GM03348 (cell line): ENCODE data around the gene UXT.
"Not testable (repeated sequence)": the region's sequence is repeated elsewhere in the genome, so short reads cannot be mapped to it uniquely, and the experiment has no call there.

Source experiments
- DNase-seq: peaks from one replicate; pipeline ENCODE4 v3.0.0; 2012; ENCODE audit warnings: low spot score

UXT gene

GRCh38 chrX:47614618-47615017, 44.4 kb downstream of the UXT start:
- no peak for DNase-seq

DNA sequence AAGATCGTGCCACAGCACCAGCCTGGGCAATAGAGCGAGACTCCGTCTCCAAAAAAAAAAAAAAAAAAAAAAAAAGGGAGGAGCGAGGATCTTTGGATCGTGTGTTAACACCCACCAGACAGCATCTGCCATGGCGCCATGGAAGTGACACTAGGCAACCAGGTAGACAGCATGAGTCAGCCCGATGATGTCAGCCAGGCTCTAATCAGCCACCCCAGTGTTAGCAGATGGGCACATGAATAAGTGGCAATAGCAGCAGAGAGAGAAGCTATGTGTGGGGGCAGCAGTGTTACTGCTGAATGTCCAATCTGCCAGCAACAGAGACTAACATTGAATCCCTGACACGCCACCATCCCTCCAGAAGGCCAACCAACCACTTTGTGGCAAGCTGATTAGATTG, 45.9 kb downstream of the UXT start:
- no peak for DNase-seq

- DNase-seq: no peak
Measured at GRCh38 chrX:47612418-47612817, 46.6 kb downstream of the UXT start.

- DNase-seq: no peak
Measured at GRCh38 chrX:47611926-47612325, 47.1 kb downstream of the UXT start.

DNA sequence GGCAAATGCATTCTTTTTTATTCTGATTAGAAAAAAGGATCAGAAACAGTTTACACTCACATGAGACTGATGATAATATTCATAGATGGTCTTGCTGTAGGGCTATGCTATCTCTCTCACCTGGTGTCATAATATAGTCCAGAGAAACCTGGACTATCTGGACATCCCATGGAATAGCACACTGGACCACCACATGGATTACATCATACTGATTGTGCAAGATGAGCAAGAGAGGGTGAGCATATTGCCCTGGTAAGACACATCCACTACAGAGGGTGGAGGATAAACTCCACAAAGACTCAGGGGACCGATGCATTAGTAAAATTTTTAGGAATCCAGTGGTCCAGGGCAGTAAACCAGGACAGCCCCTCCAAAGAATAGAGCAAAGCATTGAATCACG, 47.5 kb downstream of the UXT start:
- DNase-seq: no peak

- DNase-seq: no peak
Measured at GRCh38 chrX:47610511-47610910, 48.5 kb downstream of the UXT start.

GRCh38 chrX:47608130-47608810, 50.7 kb downstream of the UXT start:
- no peak for DNase-seq

- DNase-seq: no peak
Measured at GRCh38 chrX:47607091-47607490, 51.9 kb downstream of the UXT start.

- DNase-seq: no peak
Measured at GRCh38 chrX:47605024-47605423, 54.0 kb downstream of the UXT start.

GRCh38 chrX:47603125-47603524, 55.9 kb downstream of the UXT start:
- DNase-seq: not testable (repeated sequence)
